PC-3 (cell line): ENCODE data around the gene PRKX. TPM values are rescaled to one million over a fixed set of nuclear protein-coding genes. Genes with fewer than 3 reads are reported as not detected.
"Not testable (repeated sequence)": the region's sequence is repeated elsewhere in the genome, so short reads cannot be mapped to it uniquely, and the experiment has no call there.

Experiments used
- ATAC-seq: fragments of 200-7000 bp; cut with Tn5 transposase; 2 replicates; pipeline ENCODE4 v1.9.1; 2020; ENCODE audit warnings: mild to moderate bottlenecking, moderate library complexity
- BruUV-seq: library from RNA; stranded (reverse); fragments of 400-500 nt; replicated peaks from 2 replicates; lab custom pipeline; 2021; lab: Mats Ljungman, UMichigan
- CTCF ChIA-PET: fragments of 300-600 bp; sonication (Branson Sonifier 250); formaldehyde crosslinking; loops from one replicate; lab custom pipeline; 2022; ENCODE audit warnings: antibody characterized with exemption; lab: Charles Lee
- POLR2A ChIA-PET: fragments of 300-600 bp; sonication (Branson Sonifier 250); formaldehyde crosslinking; loops from one replicate; lab custom pipeline; 2022; ENCODE audit warnings: antibody characterized with exemption; ENCODE audit not compliant: unreplicated experiment; lab: Charles Lee
- DNase-seq: peaks from one replicate; pipeline ENCODE4 v3.0.0-alpha.2; 2015
- H2AFZ ChIP-seq: fragments of 300-600 bp; sonication (generic); 2 replicates; pipeline ENCODE4 v1.6.0; 2016; ENCODE audit warnings: antibody characterized with exemption, low read length
- H3F3A ChIP-seq: fragments of 300-600 bp; sonication (generic); one replicate; pipeline ENCODE4 v1.6.0; 2017; ENCODE audit warnings: antibody characterized with exemption, low read length, control low read depth, mild to moderate bottlenecking; ENCODE audit not compliant: unreplicated experiment
- H3K27ac ChIP-seq: fragments of 300-600 bp; sonication (generic); 2 replicates; pipeline ENCODE4 v1.5.1; 2016; ENCODE audit warnings: mild to moderate bottlenecking, low read length
- H3K27me3 ChIP-seq: fragments of 300-600 bp; sonication (generic); 2 replicates; pipeline ENCODE4 v1.6.1; 2016; ENCODE audit warnings: low read length, mixed read lengths
- H3K36me3 ChIP-seq: fragments of 300-600 bp; sonication (generic); 2 replicates; pipeline ENCODE4 v1.6.1; 2016; ENCODE audit warnings: low read depth, mixed run types, low read length, mixed read lengths
- H3K4me1 ChIP-seq: fragments of 300-600 bp; sonication (generic); 2 replicates; pipeline ENCODE4 v1.5.1; 2016; ENCODE audit warnings: low read length; ENCODE audit not compliant: insufficient read depth
- H3K4me2 ChIP-seq: fragments of 300-600 bp; sonication (generic); 2 replicates; pipeline ENCODE4 v1.6.0; 2016; ENCODE audit warnings: low read length
- H3K4me3 ChIP-seq: fragments of 300-600 bp; sonication (generic); 2 replicates; pipeline ENCODE4 v1.5.1; 2016; ENCODE audit warnings: mild to moderate bottlenecking, low read length, mixed read lengths
- H3K79me2 ChIP-seq: fragments of 300-600 bp; sonication (generic); 2 replicates; pipeline ENCODE4 v1.6.1; 2017; ENCODE audit warnings: low read length, mixed read lengths
- H3K9ac ChIP-seq: fragments of 300-600 bp; sonication (generic); 2 replicates; pipeline ENCODE4 v1.6.0; 2016; ENCODE audit warnings: mild to moderate bottlenecking, low read length
- H3K9me2 ChIP-seq: fragments of 300-600 bp; sonication (generic); replicated peaks from 2 replicates; pipeline ENCODE4 v1.6.1; 2016; ENCODE audit warnings: mixed run types, low read length, mixed read lengths
- H3K9me3 ChIP-seq: fragments of 300-600 bp; sonication (generic); 2 replicates; pipeline ENCODE4 v1.6.1; 2016; ENCODE audit warnings: low read length, mixed read lengths
- H4K20me1 ChIP-seq: fragments of 300-600 bp; sonication (generic); 2 replicates; pipeline ENCODE4 v1.6.1; 2016; ENCODE audit warnings: low read length, mixed read lengths
- CTCF ChIP-seq: fragments of 300-600 bp; sonication (generic); conservative IDR thresholded peaks from 2 replicates; pipeline ENCODE4 v1.5.1; 2017; ENCODE audit warnings: antibody characterized with exemption, low read depth, mild to moderate bottlenecking, low read length
- EZH2 ChIP-seq: fragments of 300-600 bp; sonication (generic); IDR thresholded peaks from one replicate; pipeline ENCODE4 v1.6.1; 2017; ENCODE audit warnings: antibody characterized with exemption, mild to moderate bottlenecking, low read length; ENCODE audit not compliant: unreplicated experiment
- EZH2phosphoT487 ChIP-seq: fragments of 300-600 bp; sonication (generic); IDR thresholded peaks from 2 replicates; pipeline ENCODE4 v1.6.1; 2018; ENCODE audit warnings: mild to moderate bottlenecking, antibody characterized with exemption, low read length, borderline replicate concordance
- intact Hi-C: fragments of 100-400 bp; cut with micrococcal nuclease; formaldehyde crosslinking; loops from 2 replicates; pipeline ENCODE4 v1.9.0; 2023
- total RNA-seq: library from RNA; depleted of rRNA; stranded (reverse); fragments of >200 nt; gene quantifications from 2 replicates; pipeline ENCODE4 v1.2.3, GENCODE V29; 2014

The PRKX gene
- total RNA-seq, 1 experiment from 2014 or later: 22.2 TPM

GRCh38 chrX:3717742-3718420, 4.4 kb upstream of the PRKX start:
- Histone ChIP-seq H2AFZ (no peak overlapping the region), H3K9me3 (no peaks in the 10 kb centered on the region), H3K4me3 (no peak overlapping the region), H3K27ac (no peak overlapping the region), H3K9ac (no peak overlapping the region), H3K9me2 (no peaks in the 10 kb centered on the region), H4K20me1 (no peaks in the 10 kb centered on the region), H3K79me2 (peaks cover 2% of the 10 kb centered on the region), H3K36me3 (no peaks in the 10 kb centered on the region), H3K4me1 (no peaks in the 10 kb centered on the region), H3K27me3 (no peaks in the 10 kb centered on the region), H3K4me2 (no peak overlapping the region), H3F3A (no peaks in the 10 kb centered on the region)
- ATAC-seq (no peak), DNase-seq (peak; percentile 12)
- ChIA-PET POLR2A (no interaction called here), CTCF (no interaction called here)
- no TSS peak for BruUV-seq
- intact Hi-C loops: no loop called here
- no peak for TF ChIP-seq EZH2phosphoT487
- no peak for TF ChIP-seq CTCF
- TF ChIP-seq EZH2: no peak

GRCh38 chrX:3715921-3716320, 2.5 kb upstream of the PRKX start:
- POLR2A ChIA-PET: no interaction called here
- intact Hi-C loops: no loop called here
- H3K4me3 ChIP-seq: no peak overlapping the region

GRCh38 chrX:3714706-3715479, 1.4 kb upstream of the PRKX start:
- H3K9ac ChIP-seq, H3K4me3 ChIP-seq, H3K9me2 ChIP-seq, BruUV-seq, intact Hi-C loops, H3K27ac ChIP-seq, H3K9me3 ChIP-seq, H4K20me1 ChIP-seq, H2AFZ ChIP-seq, H3K27me3 ChIP-seq, CTCF ChIA-PET, POLR2A ChIA-PET, DNase-seq, H3K36me3 ChIP-seq, H3K4me2 ChIP-seq, H3K4me1 ChIP-seq, H3F3A ChIP-seq, ATAC-seq: not testable (repeated sequence)
- peaks cover 31% of the 10 kb centered on the region for H3K79me2 ChIP-seq

More at GRCh38 chrX:3715921-3716320, 2.5 kb upstream of the PRKX start:
- Histone ChIP-seq H2AFZ (no peak overlapping the region), H3K9me3 (no peaks in the 10 kb centered on the region), H3F3A (no peaks in the 10 kb centered on the region), H3K4me2 (no peak overlapping the region), H3K27ac (no peak overlapping the region), H3K4me1 (peaks cover 4% of the 10 kb centered on the region; the same call in 1 of the 2 replicates), H4K20me1 (no peaks in the 10 kb centered on the region), H3K27me3 (no peaks in the 10 kb centered on the region), H3K9ac (no peak overlapping the region), H3K9me2 (no peaks in the 10 kb centered on the region), H3K79me2 (peaks cover 22% of the 10 kb centered on the region), H3K36me3 (no peaks in the 10 kb centered on the region)
- ATAC-seq (no peak), DNase-seq (no peak)
- TF ChIP-seq EZH2phosphoT487 (no peak), CTCF (no peak), EZH2 (no peak)
- BruUV-seq: no TSS peak
- CTCF ChIA-PET: no interaction called here
